Measurements from ENCODE around the gene MAPK14.
"Not testable (repeated sequence)": the region's sequence is repeated elsewhere in the genome, so short reads cannot be mapped to it uniquely, and the experiment has no call there.

The MAPK14 gene

GRCh38 chr6:36121787-36122494, 94.3 kb downstream of the MAPK14 start:
- DNase-seq (ENCODE audit: low read depth in 2 of 2, low spot score in 1 of 2): no peak

GRCh38 chr6:36122495-36123269, 95.1 kb downstream of the MAPK14 start:
- no peak for DNase-seq (ENCODE audit: low read depth in 2 of 2, low spot score in 1 of 2)

GRCh38 chr6:36123270-36124139, 95.9 kb downstream of the MAPK14 start:
- DNase-seq (ENCODE audit: low read depth in 2 of 2, low spot score in 1 of 2): peak; percentile 75 to 84

- not testable (repeated sequence) for DNase-seq (ENCODE audit: low read depth in 2 of 2, low spot score in 1 of 2)
Observed at GRCh38 chr6:36124346-36124745, 96.7 kb downstream of the MAPK14 start.

- DNase-seq (ENCODE audit: low read depth in 2 of 2, low spot score in 1 of 2): no peak
Observed at GRCh38 chr6:36124881-36125280, 97.3 kb downstream of the MAPK14 start.

- DNase-seq (ENCODE audit: low read depth in 2 of 2, low spot score in 1 of 2): no peak
Observed at GRCh38 chr6:36125575-36125974, 98.0 kb downstream of the MAPK14 start.

- DNase-seq (ENCODE audit: low read depth in 2 of 2, low spot score in 1 of 2): no peak
Observed at GRCh38 chr6:36126121-36126520, 98.5 kb downstream of the MAPK14 start.

GRCh38 chr6:36126553-36127458, 99.2 kb downstream of the MAPK14 start:
- DNase-seq (ENCODE audit: low read depth in 2 of 2, low spot score in 1 of 2): no peak

GRCh38 chr6:36127462-36128016, 99.9 kb downstream of the MAPK14 start:
- no peak for DNase-seq (ENCODE audit: low read depth in 2 of 2, low spot score in 1 of 2)

GRCh38 chr6:36128073-36128472, 100.5 kb downstream of the MAPK14 start:
- no peak for DNase-seq (ENCODE audit: low read depth in 2 of 2, low spot score in 1 of 2)

- no peak for DNase-seq (ENCODE audit: low read depth in 2 of 2, low spot score in 1 of 2)
Observed at GRCh38 chr6:36128793-36129192, 101.2 kb downstream of the MAPK14 start.

- not testable (repeated sequence) for DNase-seq (ENCODE audit: low read depth in 2 of 2, low spot score in 1 of 2)
Observed at GRCh38 chr6:36129334-36129733, 101.7 kb downstream of the MAPK14 start.

GRCh38 chr6:36129941-36130666, 102.5 kb downstream of the MAPK14 start, which contains the start of gene MAPK13:
Gene MAPK13 (plus strand): TSS chr6:36130513. CDS start chr6:36130583, 70 bp downstream.
- DNase-seq (ENCODE audit: low read depth in 2 of 2, low spot score in 1 of 2): no peak

- DNase-seq (ENCODE audit: low read depth in 2 of 2, low spot score in 1 of 2): peak in 1 of 2 donors; percentile 52
Observed at GRCh38 chr6:36130667-36131510, 103.3 kb downstream of the MAPK14 start.

- no peak for DNase-seq (ENCODE audit: low read depth in 2 of 2, low spot score in 1 of 2)
Observed at GRCh38 chr6:36131511-36132245, 104.1 kb downstream of the MAPK14 start.

GRCh38 chr6:36132246-36132895, 104.8 kb downstream of the MAPK14 start:
- DNase-seq (ENCODE audit: low read depth in 2 of 2, low spot score in 1 of 2): no peak

- no peak for DNase-seq (ENCODE audit: low read depth in 2 of 2, low spot score in 1 of 2)
Observed at GRCh38 chr6:36133148-36133547, 105.5 kb downstream of the MAPK14 start.

Measured in stimulated activated CD8-positive, alpha-beta memory T cell treated with anti-CD3 and anti-CD28 coated beads, Interleukin-4, amount 100 ng/mL, for 4 hours (primary cell).